ENCODE measurements around the gene EFNA5.

- TF ChIP-seq ZNF677 (tag by site-specific recombination; IDR thresholded peaks at IDR 0.05) (no peak), CTCF (tag by site-specific recombination; IDR thresholded peaks at IDR 0.05) (no peak), ATF2 (tag by site-specific recombination; IDR thresholded peaks at IDR 0.05; ENCODE audit: low read depth) (no peak), ZNF449 (tag by site-specific recombination; IDR thresholded peaks at IDR 0.05) (no peak), ZNF239 (tag by site-specific recombination; IDR thresholded peaks at IDR 0.05) (no peak), ZBTB11 (tag by site-specific recombination; conservative IDR thresholded peaks at IDR 0.05; ENCODE audit: low read depth) (no peak), ZNF416 (tag by site-specific recombination; IDR thresholded peaks at IDR 0.05) (no peak), KLF7 (tag by site-specific recombination; IDR thresholded peaks at IDR 0.05; ENCODE audit: borderline replicate concordance) (no peak), ZBTB7A (tag by site-specific recombination; IDR thresholded peaks at IDR 0.05; ENCODE audit: low read depth) (no peak), ZBTB49 (tag by site-specific recombination; IDR thresholded peaks at IDR 0.05; ENCODE audit: low read depth) (no peak), ZNF571 (tag by site-specific recombination; IDR thresholded peaks at IDR 0.05) (no peak), IKZF3 (tag by site-specific recombination; IDR thresholded peaks at IDR 0.05) (no peak), TRIM28 (IDR thresholded peaks at IDR 0.05; ENCODE audit: borderline replicate concordance, low read length) (no peak), BCL11A (tag by site-specific recombination; IDR thresholded peaks at IDR 0.05; ENCODE audit: low read depth) (no peak)
These were observed 132.4 kb downstream of the EFNA5 start for GRCh38 chr5:107538331-107538730.

All from HEK293 (cell line).